PC-9 (cell line): Measurements from ENCODE around the gene PIKFYVE. TPM values are rescaled to one million over a fixed set of nuclear protein-coding genes. Genes with fewer than 3 reads are reported as not detected.

Experiments used
- BruUV-seq: library from RNA; stranded (reverse); fragments of 400-500 nt; replicated peaks from 2 replicates; lab custom pipeline; 2021; lab: Mats Ljungman, UMichigan
- CTCF ChIA-PET: fragments of 300-600 bp; sonication (Branson Sonifier 250); formaldehyde crosslinking; loops from one replicate; lab custom pipeline; 2022; ENCODE audit warnings: antibody characterized with exemption; lab: Charles Lee
- POLR2A ChIA-PET: fragments of 300-600 bp; sonication (Branson Sonifier 250); formaldehyde crosslinking; loops from one replicate; lab custom pipeline; 2022; ENCODE audit warnings: antibody characterized with exemption; ENCODE audit not compliant: unreplicated experiment; lab: Charles Lee
- DNase-seq, 2 experiments: peaks; one replicate each; pipeline versions ENCODE4 v3.0.0 to v3.0.0-alpha.2; 2015 to 2022; ENCODE audit warnings: mixed read lengths in 1 of 2
- H2AFZ ChIP-seq: fragments of 200-600 bp; sonication (generic); 2 replicates; pipeline ENCODE4 v1.8.1; 2017; ENCODE audit warnings: antibody characterized with exemption
- H3F3A ChIP-seq: fragments of 200-600 bp; sonication (generic); 2 replicates; pipeline ENCODE4 v1.8.1; 2017; ENCODE audit warnings: antibody characterized with exemption, mild to moderate bottlenecking, low read depth; ENCODE audit not compliant: insufficient read depth
- H3K27ac ChIP-seq: fragments of 200-600 bp; sonication (generic); 2 replicates; pipeline ENCODE4 v1.6.1; 2016; ENCODE audit warnings: mixed run types
- H3K27me3 ChIP-seq: fragments of 200-600 bp; sonication (generic); 2 replicates; pipeline ENCODE4 v1.6.1; 2016; ENCODE audit warnings: low read depth, mixed run types; ENCODE audit not compliant: insufficient read depth
- H3K36me3 ChIP-seq: fragments of 200-600 bp; sonication (generic); 2 replicates; pipeline ENCODE4 v1.6.1; 2016; ENCODE audit warnings: low read depth, mixed run types
- H3K4me1 ChIP-seq: fragments of 200-600 bp; sonication (generic); replicated peaks from 2 replicates; pipeline ENCODE4 v1.6.1; 2016; ENCODE audit warnings: mixed run types; ENCODE audit not compliant: insufficient read depth
- H3K4me2 ChIP-seq: fragments of 200-600 bp; sonication (generic); 2 replicates; pipeline ENCODE4 v1.6.1; 2017; ENCODE audit warnings: mixed run types
- H3K4me3 ChIP-seq: fragments of 200-600 bp; sonication (generic); 2 replicates; pipeline ENCODE4 v1.6.1; 2016; ENCODE audit warnings: mixed run types
- H3K79me2 ChIP-seq: fragments of 200-600 bp; sonication (generic); 2 replicates; pipeline ENCODE4 v1.6.1; 2017; ENCODE audit warnings: low read depth, mixed run types
- H3K9me2 ChIP-seq: fragments of 200-600 bp; sonication (generic); 2 replicates; pipeline ENCODE4 v1.8.1; 2017; ENCODE audit warnings: mild to moderate bottlenecking; ENCODE audit not compliant: insufficient read depth
- H3K9me3 ChIP-seq: fragments of 200-600 bp; sonication (generic); 2 replicates; pipeline ENCODE4 v1.8.1; 2016; ENCODE audit warnings: low read depth; ENCODE audit not compliant: insufficient read depth
- H4K20me1 ChIP-seq: fragments of 200-600 bp; sonication (generic); 2 replicates; pipeline ENCODE4 v1.8.1; 2017; ENCODE audit not compliant: insufficient read depth
- EZH2 ChIP-seq: fragments of 200-600 bp; sonication (generic); IDR thresholded peaks from 2 replicates; pipeline ENCODE4 v1.8.0; 2017; ENCODE audit warnings: antibody characterized with exemption, low read depth
- intact Hi-C: fragments of 100-400 bp; cut with micrococcal nuclease; formaldehyde crosslinking; loops from one replicate; pipeline ENCODE4 v1.10.0; 2022; ENCODE audit not compliant: unreplicated experiment
- total RNA-seq: library from RNA; stranded (reverse); gene quantifications from 2 replicates; pipeline ENCODE4 v1.2.3, GENCODE V29; 2021
- TF ChIP-seq, protein P1 (sequence below): fragments of 200-600 bp; sonication (generic); conservative IDR thresholded peaks from 2 replicates; pipeline ENCODE4 v1.6.1; 2017; ENCODE audit warnings: mixed run types, antibody characterized with exemption, mild to moderate bottlenecking, moderate library complexity

PIKFYVE gene
- total RNA-seq, 1 experiment from 2014 or later = 14.6 TPM

DNA sequence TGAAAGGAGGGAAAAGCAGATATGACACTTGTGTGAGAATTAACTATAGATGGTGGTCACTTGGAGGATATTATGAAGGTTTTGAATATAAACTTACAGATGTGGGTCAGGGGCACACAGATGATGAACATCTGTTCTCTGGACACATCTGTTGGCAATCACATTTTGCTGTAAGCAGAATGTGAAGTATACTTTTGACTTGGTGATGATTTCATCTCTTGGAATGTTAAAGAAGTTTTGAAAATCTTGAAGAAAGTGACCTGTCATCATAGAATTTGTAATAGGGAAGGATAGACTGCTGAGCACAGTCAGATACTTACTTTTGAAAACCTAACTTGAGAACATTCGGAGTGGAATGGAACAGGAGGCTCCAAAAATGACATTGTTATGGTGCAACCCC, 40.2 kb downstream of the PIKFYVE start:
- Histone ChIP-seq H3K27ac (no peak overlapping the region), H3K4me1 (no peaks in the 10 kb centered on the region), H3K4me3 (no peak overlapping the region), H3K79me2 (no peaks in the 10 kb centered on the region), H3K4me2 (no peak overlapping the region), H4K20me1 (no peaks in the 10 kb centered on the region), H3K9me2 (no peaks in the 10 kb centered on the region), H3K36me3 (no peaks in the 10 kb centered on the region), H2AFZ (no peak overlapping the region), H3F3A (no peaks in the 10 kb centered on the region), H3K9me3 (no peaks in the 10 kb centered on the region), H3K27me3 (no peaks in the 10 kb centered on the region)
- DNase-seq = no peak
- intact Hi-C loops = no loop called here
- BruUV-seq = no TSS peak
- CTCF ChIA-PET = no interaction called here
- TF ChIP-seq, protein P1, sequence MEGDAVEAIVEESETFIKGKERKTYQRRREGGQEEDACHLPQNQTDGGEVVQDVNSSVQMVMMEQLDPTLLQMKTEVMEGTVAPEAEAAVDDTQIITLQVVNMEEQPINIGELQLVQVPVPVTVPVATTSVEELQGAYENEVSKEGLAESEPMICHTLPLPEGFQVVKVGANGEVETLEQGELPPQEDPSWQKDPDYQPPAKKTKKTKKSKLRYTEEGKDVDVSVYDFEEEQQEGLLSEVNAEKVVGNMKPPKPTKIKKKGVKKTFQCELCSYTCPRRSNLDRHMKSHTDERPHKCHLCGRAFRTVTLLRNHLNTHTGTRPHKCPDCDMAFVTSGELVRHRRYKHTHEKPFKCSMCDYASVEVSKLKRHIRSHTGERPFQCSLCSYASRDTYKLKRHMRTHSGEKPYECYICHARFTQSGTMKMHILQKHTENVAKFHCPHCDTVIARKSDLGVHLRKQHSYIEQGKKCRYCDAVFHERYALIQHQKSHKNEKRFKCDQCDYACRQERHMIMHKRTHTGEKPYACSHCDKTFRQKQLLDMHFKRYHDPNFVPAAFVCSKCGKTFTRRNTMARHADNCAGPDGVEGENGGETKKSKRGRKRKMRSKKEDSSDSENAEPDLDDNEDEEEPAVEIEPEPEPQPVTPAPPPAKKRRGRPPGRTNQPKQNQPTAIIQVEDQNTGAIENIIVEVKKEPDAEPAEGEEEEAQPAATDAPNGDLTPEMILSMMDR = no peak
- no peak for TF ChIP-seq EZH2
- POLR2A ChIA-PET = no interaction called here

DNA sequence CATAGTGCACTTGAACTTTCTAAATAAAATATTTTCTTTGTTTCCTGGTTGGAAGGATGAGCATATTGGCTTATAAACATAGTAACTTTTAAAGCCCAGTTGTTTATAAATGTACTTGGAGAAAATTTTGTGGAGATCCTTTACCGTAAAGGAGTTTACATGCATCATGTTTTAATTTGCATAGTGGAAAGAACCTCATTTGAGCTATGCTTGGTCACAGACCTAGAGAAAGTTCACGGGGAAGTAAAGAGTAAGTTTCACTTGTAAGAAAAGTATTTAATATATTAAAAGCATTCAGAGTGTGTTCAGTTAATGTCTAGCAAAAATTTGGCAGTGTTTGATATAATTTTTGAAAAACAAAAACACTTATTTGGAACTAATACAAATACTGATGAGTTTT, 45.3 kb downstream of the PIKFYVE start:
- no TSS peak for BruUV-seq
- Histone ChIP-seq H3K4me1 (no peaks in the 10 kb centered on the region), H2AFZ (no peak overlapping the region), H3K9me2 (no peaks in the 10 kb centered on the region), H3K9me3 (no peaks in the 10 kb centered on the region), H3K79me2 (no peaks in the 10 kb centered on the region), H3K27ac (no peak overlapping the region), H3K27me3 (no peaks in the 10 kb centered on the region), H4K20me1 (no peaks in the 10 kb centered on the region), H3K4me3 (no peak overlapping the region), H3F3A (no peaks in the 10 kb centered on the region), H3K36me3 (0 out of 2 replicates have a peak, but pooled peaks cover 4% of the 10 kb centered on the region), H3K4me2 (no peak overlapping the region)
- POLR2A ChIA-PET = no interaction called here
- intact Hi-C loops = no loop called here
- CTCF ChIA-PET = no interaction called here
- no peak for DNase-seq
- no peak for TF ChIP-seq EZH2
- TF ChIP-seq, protein P1 = no peak

DNA sequence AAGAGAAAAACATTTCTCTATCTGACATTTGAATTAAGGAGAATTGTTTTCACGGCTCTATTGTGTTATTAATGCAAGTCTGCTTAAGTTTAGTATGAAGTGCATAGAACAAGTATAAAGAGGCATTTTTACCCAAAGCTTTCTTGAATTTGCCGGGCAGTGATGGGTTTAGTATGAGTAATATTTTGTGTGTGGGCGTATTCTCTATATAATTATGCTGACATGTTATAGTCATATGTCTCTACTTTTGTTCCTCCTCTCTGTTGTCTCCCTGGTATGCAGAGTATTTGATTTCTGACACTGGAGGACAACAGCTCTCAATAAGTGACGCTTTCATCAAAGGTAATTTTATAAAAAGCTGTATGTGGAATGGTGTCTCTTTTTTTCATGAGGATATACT, 45.9 kb downstream of the PIKFYVE start:
- DNase-seq = no peak
- Histone ChIP-seq H3K4me3 (no peak overlapping the region), H3K4me1 (no peaks in the 10 kb centered on the region), H3F3A (no peaks in the 10 kb centered on the region), H3K27ac (no peak overlapping the region), H3K79me2 (no peaks in the 10 kb centered on the region), H3K4me2 (no peak overlapping the region), H2AFZ (no peak overlapping the region), H3K27me3 (no peaks in the 10 kb centered on the region), H3K9me3 (no peaks in the 10 kb centered on the region), H3K9me2 (no peaks in the 10 kb centered on the region), H4K20me1 (no peaks in the 10 kb centered on the region), H3K36me3 (0 out of 2 replicates have a peak, but pooled peaks cover 4% of the 10 kb centered on the region)
- BruUV-seq = no TSS peak
- ChIA-PET POLR2A (no interaction called here), CTCF (no interaction called here)
- TF ChIP-seq, protein P1 = no peak
- TF ChIP-seq EZH2 = no peak
- intact Hi-C loops = no loop called here
